ENCODE results near the gene L1TD1. TPM values are rescaled to one million over a fixed set of nuclear protein-coding genes. Genes with fewer than 3 reads are reported as not detected.
"Not testable (repeated sequence)": the region's sequence is repeated elsewhere in the genome, so short reads cannot be mapped to it uniquely, and the experiment has no call there.

L1TD1 gene
- total and polyA plus RNA-seq, 2 experiments from 2014 or later: 283 to 628 TPM

- ATAC-seq; DNase-seq (ENCODE audit: low spot score); H3K4me1 Mint-ChIP-seq; H3K9me2 ChIP-seq (ENCODE audit: insufficient read depth); H3K27me3 Mint-ChIP-seq (ENCODE audit: insufficient read depth, low read depth, poor library complexity); H2AFZ ChIP-seq; H3F3A ChIP-seq (replicated peaks; ENCODE audit: low read depth); H3K27me3 ChIP-seq (ENCODE audit: insufficient read depth); H3K4me2 ChIP-seq; H3K27ac ChIP-seq (ENCODE audit: low read depth); H3K4me3 ChIP-seq; H3K4me3 Mint-ChIP-seq; H3K4me1 ChIP-seq (ENCODE audit: insufficient read depth); H3K9me3 Mint-ChIP-seq; H3K27ac Mint-ChIP-seq: not testable (repeated sequence)
- Histone ChIP-seq H4K20me1 (replicated peaks; ENCODE audit: insufficient read depth) (peaks cover 12% of the 10 kb centered on the region), H3K79me2 (replicated peaks; ENCODE audit: insufficient read depth) (peaks cover 16% of the 10 kb centered on the region), H3K36me3 (ENCODE audit: insufficient read depth) (peaks cover 43% of the 10 kb centered on the region)
- H3K36me3 Mint-ChIP-seq (ENCODE audit: low read depth): peaks cover 66% of the 10 kb centered on the region
Measured at GRCh38 chr1:62220456-62220855, 25.8 kb downstream of the L1TD1 start.

GRCh38 chr1:62221171-62221570 is 26.5 kb downstream of the L1TD1 start:
- no peaks in the 10 kb centered on the region for H3K4me1 ChIP-seq (ENCODE audit: insufficient read depth)
- H3K27me3 ChIP-seq (ENCODE audit: insufficient read depth): no peaks in the 10 kb centered on the region
- H3F3A ChIP-seq (replicated peaks; ENCODE audit: low read depth): peaks cover 4% of the 10 kb centered on the region
- H3K4me3 ChIP-seq: no peak overlapping the region
- no peak overlapping the region for H3K27ac Mint-ChIP-seq
- H2AFZ ChIP-seq: no peak overlapping the region
- no peak overlapping the region for H3K27ac ChIP-seq (ENCODE audit: low read depth)
- peaks cover 12% of the 10 kb centered on the region for H4K20me1 ChIP-seq (replicated peaks; ENCODE audit: insufficient read depth)
- no peaks in the 10 kb centered on the region for H3K9me3 Mint-ChIP-seq
- no peaks in the 10 kb centered on the region for H3K4me1 Mint-ChIP-seq
- DNase-seq (ENCODE audit: low spot score) (no peak), ATAC-seq (no peak)
- H3K36me3 Mint-ChIP-seq (ENCODE audit: low read depth): peaks cover 68% of the 10 kb centered on the region
- H3K36me3 ChIP-seq (ENCODE audit: insufficient read depth): peaks cover 41% of the 10 kb centered on the region
- peaks cover 1% of the 10 kb centered on the region for H3K27me3 Mint-ChIP-seq (ENCODE audit: insufficient read depth, low read depth, poor library complexity)
- H3K4me3 Mint-ChIP-seq: no peak overlapping the region
- H3K9me2 ChIP-seq (ENCODE audit: insufficient read depth): no peaks in the 10 kb centered on the region
- TF ChIP-seq CTCF (conservative IDR thresholded peaks at IDR 0.05; ENCODE audit: low read depth in 2 of 2): no peak
- no peak for TF ChIP-seq ZNF114 (CRISPR knock-in tag; IDR thresholded peaks at IDR 0.05)
- H3K4me2 ChIP-seq: no peak overlapping the region
- peaks cover 9% of the 10 kb centered on the region for H3K79me2 ChIP-seq (replicated peaks; ENCODE audit: insufficient read depth)

GRCh38 chr1:62222321-62222720 is 27.7 kb downstream of the L1TD1 start:
- Histone ChIP-seq H3K4me3 (no peak overlapping the region), H3K9me2 (ENCODE audit: insufficient read depth) (no peaks in the 10 kb centered on the region), H2AFZ (no peak overlapping the region), H3K27me3 (ENCODE audit: insufficient read depth) (no peaks in the 10 kb centered on the region), H3K36me3 (ENCODE audit: insufficient read depth) (peaks cover 47% of the 10 kb centered on the region), H3K79me2 (replicated peaks; ENCODE audit: insufficient read depth) (peaks cover 2% of the 10 kb centered on the region; the same call in 1 of the 2 replicates), H3F3A (replicated peaks; ENCODE audit: low read depth) (peaks cover 4% of the 10 kb centered on the region), H3K4me2 (no peak overlapping the region), H3K27ac (ENCODE audit: low read depth) (no peak overlapping the region), H4K20me1 (replicated peaks; ENCODE audit: insufficient read depth) (peaks cover 12% of the 10 kb centered on the region; the same call in 1 of the 2 replicates), H3K4me1 (ENCODE audit: insufficient read depth) (no peaks in the 10 kb centered on the region)
- H3K27ac Mint-ChIP-seq: no peak overlapping the region
- H3K36me3 Mint-ChIP-seq (ENCODE audit: low read depth): peaks cover 70% of the 10 kb centered on the region
- ATAC-seq (no peak), DNase-seq (ENCODE audit: low spot score) (no peak)
- H3K4me3 Mint-ChIP-seq: no peak overlapping the region
- H3K27me3 Mint-ChIP-seq (ENCODE audit: insufficient read depth, low read depth, poor library complexity): no peaks in the 10 kb centered on the region
- H3K4me1 Mint-ChIP-seq: no peaks in the 10 kb centered on the region; the same call in 2 of the 3 replicates
- H3K9me3 Mint-ChIP-seq: no peaks in the 10 kb centered on the region
- TF ChIP-seq ETS1 (IDR thresholded peaks at IDR 0.05) (no peak), ZNF462 (CRISPR knock-in tag; IDR thresholded peaks at IDR 0.05) (no peak), CTCF (conservative IDR thresholded peaks at IDR 0.05; ENCODE audit: low read depth in 2 of 2) (no peak)

Measured in GM23338 (cell line).